HT1080 (cell line): ENCODE data around the gene XPO6. TPM values are rescaled to one million over a fixed set of nuclear protein-coding genes. Genes with fewer than 3 reads are reported as not detected.

Experiments used
- DNase-seq: peaks from one replicate; pipeline ENCODE4 v3.0.0-alpha.2; 2015; ENCODE audit warnings: low read depth
- total RNA-seq: library from RNA; depleted of rRNA; stranded (reverse); fragments of >200 nt; shearing (Covaris generic); gene quantifications from 2 replicates; pipeline ENCODE4 v1.2.3, GENCODE V29; 2014

The XPO6 gene
- total RNA-seq, 1 experiment from 2014 or later = 176 TPM

- DNase-seq = no peak
These were observed 118.9 kb downstream of the XPO6 start for GRCh38 chr16:28092721-28093384.

- no peak for DNase-seq
These were observed 120.1 kb downstream of the XPO6 start for GRCh38 chr16:28091656-28092055.

- peak; percentile 32 for DNase-seq
These were observed 121.0 kb downstream of the XPO6 start for GRCh38 chr16:28090646-28091377.

- DNase-seq = no peak
These were observed 121.8 kb downstream of the XPO6 start for GRCh38 chr16:28089992-28090365.

GRCh38 chr16:28089205-28089991 lies 122.4 kb downstream of the XPO6 start:
- no peak for DNase-seq

GRCh38 chr16:28087675-28088300 lies 124.0 kb downstream of the XPO6 start:
- no peak for DNase-seq

- DNase-seq = no peak
These were observed 124.6 kb downstream of the XPO6 start for GRCh38 chr16:28087140-28087660.

GRCh38 chr16:28086186-28087139 lies 125.3 kb downstream of the XPO6 start:
- no peak for DNase-seq

- no peak for DNase-seq
These were observed 126.2 kb downstream of the XPO6 start for GRCh38 chr16:28085389-28086171.

GRCh38 chr16:28084209-28084608 lies 127.6 kb downstream of the XPO6 start:
- DNase-seq = no peak

- DNase-seq = no peak
These were observed 129.1 kb downstream of the XPO6 start for GRCh38 chr16:28082624-28083023.

- no peak for DNase-seq
These were observed 130.3 kb downstream of the XPO6 start for GRCh38 chr16:28081391-28081968.

- no peak for DNase-seq
These were observed 133.5 kb downstream of the XPO6 start for GRCh38 chr16:28078261-28078660.

- no peak for DNase-seq
These were observed 137.9 kb downstream of the XPO6 start for GRCh38 chr16:28073836-28074235.

- no peak for DNase-seq
These were observed 139.7 kb downstream of the XPO6 start for GRCh38 chr16:28072087-28072486.

- no peak for DNase-seq
These were observed 141.6 kb downstream of the XPO6 start for GRCh38 chr16:28069971-28070794.

GRCh38 chr16:28068976-28069375 lies 142.8 kb downstream of the XPO6 start:
- no peak for DNase-seq
